Lower leg skin (tissue), 3 donors: ENCODE measurements around the gene GAS1.

ENCODE experiments used
- POLR2A ChIP-seq, 2 donors: fragments of 450-650 bp; IDR thresholded peaks; one replicate each; pipeline ENCODE4 v1.6.1; 2016 to 2017; ENCODE audit warnings: antibody characterized with exemption in 2 of 2, mild to moderate bottlenecking in 1 of 2, moderate library complexity in 1 of 2
- TF ChIP-seq, protein P1 (sequence below), 3 donors: fragments of 450-650 bp; IDR thresholded peaks; one replicate each; pipeline ENCODE4 v1.5.1; 2016; ENCODE audit warnings: antibody characterized with exemption in 3 of 3, mild to moderate bottlenecking in 3 of 3, moderate library complexity in 2 of 3

DNA sequence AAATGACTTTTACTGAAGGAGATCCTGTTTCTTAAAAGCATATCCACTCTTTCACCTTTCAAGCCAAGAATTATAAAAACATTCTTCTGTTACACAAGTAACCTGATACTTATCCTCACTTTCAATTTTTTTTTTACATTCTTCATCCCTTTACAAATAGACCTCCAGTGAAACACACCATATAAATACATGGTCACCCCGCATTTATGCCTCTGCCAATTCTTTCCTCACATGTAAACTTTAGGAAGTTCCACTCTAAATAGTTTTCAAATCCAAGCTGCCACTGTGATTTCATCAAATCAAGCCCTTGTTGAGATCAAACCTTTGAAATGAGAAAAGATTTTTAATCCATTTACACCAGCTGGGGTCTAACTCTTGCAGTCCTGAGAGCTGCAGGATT lies 40.0 kb downstream of the GAS1 start:
- TF ChIP-seq, protein P1, sequence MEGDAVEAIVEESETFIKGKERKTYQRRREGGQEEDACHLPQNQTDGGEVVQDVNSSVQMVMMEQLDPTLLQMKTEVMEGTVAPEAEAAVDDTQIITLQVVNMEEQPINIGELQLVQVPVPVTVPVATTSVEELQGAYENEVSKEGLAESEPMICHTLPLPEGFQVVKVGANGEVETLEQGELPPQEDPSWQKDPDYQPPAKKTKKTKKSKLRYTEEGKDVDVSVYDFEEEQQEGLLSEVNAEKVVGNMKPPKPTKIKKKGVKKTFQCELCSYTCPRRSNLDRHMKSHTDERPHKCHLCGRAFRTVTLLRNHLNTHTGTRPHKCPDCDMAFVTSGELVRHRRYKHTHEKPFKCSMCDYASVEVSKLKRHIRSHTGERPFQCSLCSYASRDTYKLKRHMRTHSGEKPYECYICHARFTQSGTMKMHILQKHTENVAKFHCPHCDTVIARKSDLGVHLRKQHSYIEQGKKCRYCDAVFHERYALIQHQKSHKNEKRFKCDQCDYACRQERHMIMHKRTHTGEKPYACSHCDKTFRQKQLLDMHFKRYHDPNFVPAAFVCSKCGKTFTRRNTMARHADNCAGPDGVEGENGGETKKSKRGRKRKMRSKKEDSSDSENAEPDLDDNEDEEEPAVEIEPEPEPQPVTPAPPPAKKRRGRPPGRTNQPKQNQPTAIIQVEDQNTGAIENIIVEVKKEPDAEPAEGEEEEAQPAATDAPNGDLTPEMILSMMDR (IDR thresholded peaks at IDR 0.05) = no peak
- TF ChIP-seq POLR2A (IDR thresholded peaks at IDR 0.05) = no peak
